HepG2 (cell line): Measurements from ENCODE around the gene RGS19. TPM values are rescaled to one million over a fixed set of nuclear protein-coding genes. Genes with fewer than 3 reads are reported as not detected.

Experiments
- HMGA1 ChIP-seq: sonication (generic); formaldehyde crosslinking; conservative IDR thresholded peaks from 2 replicates; pipeline ENCODE4 v1.4.0; 2020; ENCODE audit warnings: missing genetic modification reagents
- HNF4A ChIP-seq: sonication (generic); formaldehyde crosslinking; IDR thresholded peaks from 2 replicates; pipeline ENCODE4 v1.4.0; 2020; ENCODE audit warnings: missing genetic modification reagents
- KDM5A ChIP-seq: fragments of 200-600 bp; sonication (generic); IDR thresholded peaks from 2 replicates; pipeline ENCODE4 v1.7.0; 2018; ENCODE audit warnings: antibody characterized with exemption, mild to moderate bottlenecking, low read length, borderline replicate concordance
- XRCC5 ChIP-seq: fragments of 200-400 bp; formaldehyde crosslinking; optimal IDR thresholded peaks from 2 replicates; pipeline ENCODE3; 2017; ENCODE audit warnings: mild to moderate bottlenecking, low read length
- ZFP36 ChIP-seq: fragments of 150-350 bp; IDR thresholded peaks from 2 replicates; pipeline ENCODE4 v1.6.1; 2018; ENCODE audit warnings: borderline replicate concordance, low read length, low read depth; ENCODE audit not compliant: partially characterized antibody
- ZNF558 ChIP-seq: sonication (generic); formaldehyde crosslinking; IDR thresholded peaks from 2 replicates; pipeline ENCODE4 v1.9.0; 2022; ENCODE audit warnings: mild to moderate bottlenecking, missing genetic modification reagents, borderline replicate concordance
- ZNF766 ChIP-seq: sonication (generic); formaldehyde crosslinking; IDR thresholded peaks from 2 replicates; pipeline ENCODE4 v1.5.0; 2020; ENCODE audit warnings: missing genetic modification reagents, borderline replicate concordance
- polyA plus RNA-seq, 8 experiments: library from polyadenylated mRNA; depleted of rRNA in 3 of 8; stranded (reverse) in 7 of 8; unstranded in 1 of 8; fragments of >200 nt; fragmentation: Illumina TruSeq in 4 of 8; extraction: Trizol in 4 of 8; gene quantifications; 2 replicates each; pipeline versions ENCODE4 v1.2.1 to v1.2.3, GENCODE V29; 2011 to 2016; ENCODE audit warnings: low read depth in 4 of 8, missing spikeins in 1 of 8, mixed read lengths in 1 of 8; ENCODE audit not compliant: insufficient read depth in 1 of 8
- total RNA-seq, 5 experiments: library from RNA; depleted of rRNA; stranded (reverse); fragments of >200 nt; fragmentation: Illumina TruSeq; extraction: Trizol; gene quantifications; 2 replicates each; pipeline ENCODE4 v1.2.3, GENCODE V29; 2016; ENCODE audit warnings: low read depth in 1 of 5
- TF ChIP-seq, protein P1 (sequence below): sonication (generic); formaldehyde crosslinking; IDR thresholded peaks from 2 replicates; pipeline ENCODE4 v1.4.0; 2020; ENCODE audit warnings: mild to moderate bottlenecking, missing genetic modification reagents
- TF ChIP-seq, protein P2 (sequence below): IDR thresholded peaks from 2 replicates; pipeline ENCODE4 v1.6.1; 2016; ENCODE audit warnings: missing genetic modification reagents, missing compliant biosample characterization
- TF ChIP-seq, protein P3 (sequence below): sonication (generic); formaldehyde crosslinking; IDR thresholded peaks from 2 replicates; pipeline ENCODE4 v1.4.0; 2020; ENCODE audit warnings: missing genetic modification reagents, borderline replicate concordance
- TF ChIP-seq, protein P4 (sequence below): sonication (generic); formaldehyde crosslinking; IDR thresholded peaks from 2 replicates; pipeline ENCODE4 v1.5.0; 2020; ENCODE audit warnings: mild to moderate bottlenecking, missing genetic modification reagents

Gene RGS19
- total and polyA plus RNA-seq, 2 of the 13 experiments (the other 11 are each of a cell fraction or from before 2014, with no cell fraction given): 10.7 to 11.9 TPM

DNA sequence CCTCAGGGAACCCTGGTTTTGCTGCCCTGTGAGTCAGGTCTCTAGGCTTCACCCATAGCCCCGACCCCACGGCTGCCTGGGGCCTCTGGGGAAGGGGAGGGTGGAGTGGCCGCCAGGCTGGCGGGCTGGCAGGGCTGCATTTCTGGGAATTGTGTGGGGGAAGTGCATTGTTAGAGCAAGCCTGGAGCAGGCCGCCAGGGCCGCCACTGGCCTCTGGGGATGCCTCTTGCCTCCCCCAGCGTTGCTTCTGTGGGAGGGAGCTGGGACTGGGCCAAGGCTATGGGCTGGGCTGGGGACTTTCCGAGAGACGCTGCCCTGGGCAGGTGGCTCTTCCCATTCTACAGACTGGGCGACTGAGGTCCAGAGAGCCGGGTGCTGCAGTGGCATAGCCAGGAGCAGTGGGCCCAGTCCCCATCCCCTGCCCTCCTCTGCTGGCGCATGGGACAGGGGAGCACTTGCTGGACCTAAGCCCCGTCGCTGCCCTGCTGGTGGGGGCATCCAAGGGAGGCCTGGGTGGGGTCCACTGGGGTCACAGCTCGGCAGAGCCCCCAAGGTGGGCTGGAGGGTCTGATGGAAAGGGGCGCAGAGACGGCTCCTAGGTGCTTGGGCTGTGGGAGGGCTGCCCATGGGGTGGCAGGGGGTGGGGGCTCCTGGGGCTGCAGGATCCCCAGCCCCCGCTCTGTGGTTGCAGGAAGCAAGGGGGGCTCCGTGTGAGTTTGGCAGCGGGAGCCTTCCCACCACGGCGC, 23.3 kb downstream of the RGS19 start (continued):
- TF ChIP-seq HNF4A (CRISPR knock-in tag) (peak; percentile 32; the same call in 1 of the 2 replicates), KDM5A (0 out of 2 replicates have a peak, but pooled peaks have one; percentile 25), ZFP36 (no peak), XRCC5 (no peak), ZNF558 (CRISPR knock-in tag) (peak; percentile 36; the same call in 1 of the 2 replicates), HMGA1 (no peak), ZNF766 (CRISPR knock-in tag) (0 out of 2 replicates have a peak, but pooled peaks have one; percentile 7)
- TF ChIP-seq, protein P1, sequence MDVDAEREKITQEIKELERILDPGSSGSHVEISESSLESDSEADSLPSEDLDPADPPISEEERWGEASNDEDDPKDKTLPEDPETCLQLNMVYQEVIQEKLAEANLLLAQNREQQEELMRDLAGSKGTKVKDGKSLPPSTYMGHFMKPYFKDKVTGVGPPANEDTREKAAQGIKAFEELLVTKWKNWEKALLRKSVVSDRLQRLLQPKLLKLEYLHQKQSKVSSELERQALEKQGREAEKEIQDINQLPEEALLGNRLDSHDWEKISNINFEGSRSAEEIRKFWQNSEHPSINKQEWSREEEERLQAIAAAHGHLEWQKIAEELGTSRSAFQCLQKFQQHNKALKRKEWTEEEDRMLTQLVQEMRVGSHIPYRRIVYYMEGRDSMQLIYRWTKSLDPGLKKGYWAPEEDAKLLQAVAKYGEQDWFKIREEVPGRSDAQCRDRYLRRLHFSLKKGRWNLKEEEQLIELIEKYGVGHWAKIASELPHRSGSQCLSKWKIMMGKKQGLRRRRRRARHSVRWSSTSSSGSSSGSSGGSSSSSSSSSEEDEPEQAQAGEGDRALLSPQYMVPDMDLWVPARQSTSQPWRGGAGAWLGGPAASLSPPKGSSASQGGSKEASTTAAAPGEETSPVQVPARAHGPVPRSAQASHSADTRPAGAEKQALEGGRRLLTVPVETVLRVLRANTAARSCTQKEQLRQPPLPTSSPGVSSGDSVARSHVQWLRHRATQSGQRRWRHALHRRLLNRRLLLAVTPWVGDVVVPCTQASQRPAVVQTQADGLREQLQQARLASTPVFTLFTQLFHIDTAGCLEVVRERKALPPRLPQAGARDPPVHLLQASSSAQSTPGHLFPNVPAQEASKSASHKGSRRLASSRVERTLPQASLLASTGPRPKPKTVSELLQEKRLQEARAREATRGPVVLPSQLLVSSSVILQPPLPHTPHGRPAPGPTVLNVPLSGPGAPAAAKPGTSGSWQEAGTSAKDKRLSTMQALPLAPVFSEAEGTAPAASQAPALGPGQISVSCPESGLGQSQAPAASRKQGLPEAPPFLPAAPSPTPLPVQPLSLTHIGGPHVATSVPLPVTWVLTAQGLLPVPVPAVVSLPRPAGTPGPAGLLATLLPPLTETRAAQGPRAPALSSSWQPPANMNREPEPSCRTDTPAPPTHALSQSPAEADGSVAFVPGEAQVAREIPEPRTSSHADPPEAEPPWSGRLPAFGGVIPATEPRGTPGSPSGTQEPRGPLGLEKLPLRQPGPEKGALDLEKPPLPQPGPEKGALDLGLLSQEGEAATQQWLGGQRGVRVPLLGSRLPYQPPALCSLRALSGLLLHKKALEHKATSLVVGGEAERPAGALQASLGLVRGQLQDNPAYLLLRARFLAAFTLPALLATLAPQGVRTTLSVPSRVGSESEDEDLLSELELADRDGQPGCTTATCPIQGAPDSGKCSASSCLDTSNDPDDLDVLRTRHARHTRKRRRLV: peak; percentile 17; the same call in 1 of the 2 replicates
- TF ChIP-seq, protein P2, sequence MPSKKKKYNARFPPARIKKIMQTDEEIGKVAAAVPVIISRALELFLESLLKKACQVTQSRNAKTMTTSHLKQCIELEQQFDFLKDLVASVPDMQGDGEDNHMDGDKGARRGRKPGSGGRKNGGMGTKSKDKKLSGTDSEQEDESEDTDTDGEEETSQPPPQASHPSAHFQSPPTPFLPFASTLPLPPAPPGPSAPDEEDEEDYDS: peak; percentile 68; the same call in 1 of the 2 replicates
- TF ChIP-seq, protein P3, sequence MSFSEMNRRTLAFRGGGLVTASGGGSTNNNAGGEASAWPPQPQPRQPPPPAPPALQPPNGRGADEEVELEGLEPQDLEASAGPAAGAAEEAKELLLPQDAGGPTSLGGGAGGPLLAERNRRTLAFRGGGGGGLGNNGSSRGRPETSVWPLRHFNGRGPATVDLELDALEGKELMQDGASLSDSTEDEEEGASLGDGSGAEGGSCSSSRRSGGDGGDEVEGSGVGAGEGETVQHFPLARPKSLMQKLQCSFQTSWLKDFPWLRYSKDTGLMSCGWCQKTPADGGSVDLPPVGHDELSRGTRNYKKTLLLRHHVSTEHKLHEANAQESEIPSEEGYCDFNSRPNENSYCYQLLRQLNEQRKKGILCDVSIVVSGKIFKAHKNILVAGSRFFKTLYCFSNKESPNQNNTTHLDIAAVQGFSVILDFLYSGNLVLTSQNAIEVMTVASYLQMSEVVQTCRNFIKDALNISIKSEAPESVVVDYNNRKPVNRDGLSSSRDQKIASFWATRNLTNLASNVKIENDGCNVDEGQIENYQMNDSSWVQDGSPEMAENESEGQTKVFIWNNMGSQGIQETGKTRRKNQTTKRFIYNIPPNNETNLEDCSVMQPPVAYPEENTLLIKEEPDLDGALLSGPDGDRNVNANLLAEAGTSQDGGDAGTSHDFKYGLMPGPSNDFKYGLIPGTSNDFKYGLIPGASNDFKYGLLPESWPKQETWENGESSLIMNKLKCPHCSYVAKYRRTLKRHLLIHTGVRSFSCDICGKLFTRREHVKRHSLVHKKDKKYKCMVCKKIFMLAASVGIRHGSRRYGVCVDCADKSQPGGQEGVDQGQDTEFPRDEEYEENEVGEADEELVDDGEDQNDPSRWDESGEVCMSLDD (CRISPR knock-in tag): no peak
- TF ChIP-seq, protein P4, sequence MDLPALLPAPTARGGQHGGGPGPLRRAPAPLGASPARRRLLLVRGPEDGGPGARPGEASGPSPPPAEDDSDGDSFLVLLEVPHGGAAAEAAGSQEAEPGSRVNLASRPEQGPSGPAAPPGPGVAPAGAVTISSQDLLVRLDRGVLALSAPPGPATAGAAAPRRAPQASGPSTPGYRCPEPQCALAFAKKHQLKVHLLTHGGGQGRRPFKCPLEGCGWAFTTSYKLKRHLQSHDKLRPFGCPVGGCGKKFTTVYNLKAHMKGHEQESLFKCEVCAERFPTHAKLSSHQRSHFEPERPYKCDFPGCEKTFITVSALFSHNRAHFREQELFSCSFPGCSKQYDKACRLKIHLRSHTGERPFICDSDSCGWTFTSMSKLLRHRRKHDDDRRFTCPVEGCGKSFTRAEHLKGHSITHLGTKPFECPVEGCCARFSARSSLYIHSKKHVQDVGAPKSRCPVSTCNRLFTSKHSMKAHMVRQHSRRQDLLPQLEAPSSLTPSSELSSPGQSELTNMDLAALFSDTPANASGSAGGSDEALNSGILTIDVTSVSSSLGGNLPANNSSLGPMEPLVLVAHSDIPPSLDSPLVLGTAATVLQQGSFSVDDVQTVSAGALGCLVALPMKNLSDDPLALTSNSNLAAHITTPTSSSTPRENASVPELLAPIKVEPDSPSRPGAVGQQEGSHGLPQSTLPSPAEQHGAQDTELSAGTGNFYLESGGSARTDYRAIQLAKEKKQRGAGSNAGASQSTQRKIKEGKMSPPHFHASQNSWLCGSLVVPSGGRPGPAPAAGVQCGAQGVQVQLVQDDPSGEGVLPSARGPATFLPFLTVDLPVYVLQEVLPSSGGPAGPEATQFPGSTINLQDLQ: no peak; the same call in 1 of the 2 replicates
